ENCODE data around the gene PDE6D.

Gene PDE6D

GRCh38 chr2:231745303-231746038 lies 35.6 kb downstream of the PDE6D start:
- TF ChIP-seq CTCF (IDR thresholded peaks at IDR 0.05; ENCODE audit: low read depth, low read length) = no peak
- no peak overlapping the region for H3K4me3 ChIP-seq (ENCODE audit: low read depth, low read length)

- no peak for TF ChIP-seq CTCF (IDR thresholded peaks at IDR 0.05; ENCODE audit: low read depth, low read length)
- H3K4me3 ChIP-seq (ENCODE audit: low read depth, low read length) = no peak overlapping the region
Observed at GRCh38 chr2:231743376-231744116, 37.5 kb downstream of the PDE6D start.

- no peak for TF ChIP-seq CTCF (IDR thresholded peaks at IDR 0.05; ENCODE audit: low read depth, low read length)
- no peak overlapping the region for H3K4me3 ChIP-seq (ENCODE audit: low read depth, low read length)
Observed at GRCh38 chr2:231737761-231738160, 43.3 kb downstream of the PDE6D start.

GRCh38 chr2:231732604-231733003 lies 48.5 kb downstream of the PDE6D start:
- H3K4me3 ChIP-seq (ENCODE audit: low read depth, low read length) = no peak overlapping the region
- TF ChIP-seq CTCF (IDR thresholded peaks at IDR 0.05; ENCODE audit: low read depth, low read length) = no peak

- no peak overlapping the region for H3K4me3 ChIP-seq (ENCODE audit: low read depth, low read length)
- no peak for TF ChIP-seq CTCF (IDR thresholded peaks at IDR 0.05; ENCODE audit: low read depth, low read length)
Observed at GRCh38 chr2:231727621-231728020, 53.5 kb downstream of the PDE6D start.

- no peak overlapping the region for H3K4me3 ChIP-seq (ENCODE audit: low read depth, low read length)
- no peak for TF ChIP-seq CTCF (IDR thresholded peaks at IDR 0.05; ENCODE audit: low read depth, low read length)
Observed at GRCh38 chr2:231726276-231726675, 54.8 kb downstream of the PDE6D start.

- H3K4me3 ChIP-seq (ENCODE audit: low read depth, low read length) = no peak overlapping the region
- TF ChIP-seq CTCF (IDR thresholded peaks at IDR 0.05; ENCODE audit: low read depth, low read length) = no peak
Observed at GRCh38 chr2:231725476-231725875, 55.6 kb downstream of the PDE6D start.

Data from WI38 (cell line).